ENCODE measurements around the gene ILKAP. TPM values are rescaled to one million over a fixed set of nuclear protein-coding genes. Genes with fewer than 3 reads are reported as not detected.

ILKAP gene
- total RNA-seq, 1 donor from 2014 or later: 67.4 TPM

- no peak for DNase-seq (ENCODE audit: low spot score)
Measured at GRCh38 chr2:238237431-238238135, 34.1 kb upstream of the ILKAP start.

- DNase-seq (ENCODE audit: low spot score): no peak
Measured at GRCh38 chr2:238236571-238236970, 33.1 kb upstream of the ILKAP start.

GRCh38 chr2:238235856-238236255 lies 32.4 kb upstream of the ILKAP start:
- DNase-seq (ENCODE audit: low spot score): no peak

- DNase-seq (ENCODE audit: low spot score): no peak
Measured at GRCh38 chr2:238235331-238235732, 31.8 kb upstream of the ILKAP start.

GRCh38 chr2:238233625-238234024 lies 30.1 kb upstream of the ILKAP start:
- DNase-seq (ENCODE audit: low spot score): no peak

GRCh38 chr2:238231809-238232208 lies 28.3 kb upstream of the ILKAP start:
- no peak for DNase-seq (ENCODE audit: low spot score)

GRCh38 chr2:238231251-238231793 lies 27.8 kb upstream of the ILKAP start:
- peak; percentile 77 for DNase-seq (ENCODE audit: low spot score)

- DNase-seq (ENCODE audit: low spot score): no peak
Measured at GRCh38 chr2:238230699-238231098, 27.2 kb upstream of the ILKAP start.

- no peak for DNase-seq (ENCODE audit: low spot score)
Measured at GRCh38 chr2:238228700-238229099, 25.2 kb upstream of the ILKAP start.

- DNase-seq (ENCODE audit: low spot score): no peak
Measured at GRCh38 chr2:238227587-238228032, 24.1 kb upstream of the ILKAP start.

GRCh38 chr2:238226698-238227586 lies 23.4 kb upstream of the ILKAP start:
- no peak for DNase-seq (ENCODE audit: low spot score)

- DNase-seq (ENCODE audit: low spot score): no peak
Measured at GRCh38 chr2:238225911-238226697, 22.6 kb upstream of the ILKAP start.

- no peak for DNase-seq (ENCODE audit: low spot score)
Measured at GRCh38 chr2:238225121-238225520, 21.6 kb upstream of the ILKAP start.

- DNase-seq (ENCODE audit: low spot score): no peak
Measured at GRCh38 chr2:238224356-238225035, 21.0 kb upstream of the ILKAP start.

GRCh38 chr2:238220892-238221521 lies 17.5 kb upstream of the ILKAP start:
- DNase-seq (ENCODE audit: low spot score): no peak

GRCh38 chr2:238220274-238220891 lies 16.9 kb upstream of the ILKAP start:
- DNase-seq (ENCODE audit: low spot score): no peak

- DNase-seq (ENCODE audit: low spot score): no peak
Measured at GRCh38 chr2:238216651-238217184, 13.2 kb upstream of the ILKAP start.

- DNase-seq (ENCODE audit: low spot score): no peak
Measured at GRCh38 chr2:238207006-238207405, 3.5 kb upstream of the ILKAP start.

GRCh38 chr2:238203973-238204683 lies 633 bp upstream of the ILKAP start:
- no peak for DNase-seq (ENCODE audit: low spot score)
